Progenitor cell of endocrine pancreas (in vitro differentiated cells): ENCODE results near the gene ROCK2. TPM values are rescaled to one million over a fixed set of nuclear protein-coding genes. Genes with fewer than 3 reads are reported as not detected.

Source experiments
- DNase-seq: peaks from one replicate; pipeline ENCODE4 v3.0.0; 2021; ENCODE audit warnings: low spot score; ENCODE audit not compliant: unreplicated experiment
- H3K27ac Mint-ChIP-seq: 2 replicates; pipeline ENCODE4 v1.8.0; 2021; ENCODE audit warnings: mild to moderate bottlenecking, moderate library complexity, mixed read lengths
- H3K27me3 Mint-ChIP-seq: 2 replicates; pipeline ENCODE4 v1.8.0; 2021; ENCODE audit warnings: mixed read lengths
- H3K36me3 Mint-ChIP-seq: 2 replicates; pipeline ENCODE4 v1.8.0; 2022; ENCODE audit warnings: mixed read lengths; ENCODE audit not compliant: insufficient read depth
- H3K4me1 Mint-ChIP-seq: 2 replicates; pipeline ENCODE4 v1.8.0; 2021; ENCODE audit warnings: low read depth, mixed read lengths
- H3K4me3 Mint-ChIP-seq: 2 replicates; pipeline ENCODE4 v1.8.0; 2021; ENCODE audit warnings: low read depth, mild to moderate bottlenecking, moderate library complexity, mixed read lengths
- H3K9me3 Mint-ChIP-seq: 2 replicates; pipeline ENCODE4 v1.8.0; 2021; ENCODE audit warnings: low read depth, mixed read lengths
- total RNA-seq: library from RNA; stranded (reverse); gene quantifications from 2 replicates; pipeline ENCODE4 v1.2.1, GENCODE V29; 2021
- TF ChIP-seq, protein P1 (sequence below): fragments of 200-600 bp; sonication (generic); IDR thresholded peaks from one replicate; pipeline ENCODE4 v1.5.0; 2021; ENCODE audit warnings: antibody characterized with exemption, mild to moderate bottlenecking; ENCODE audit not compliant: unreplicated experiment

The ROCK2 gene
- total RNA-seq, 1 donor from 2014 or later, result 43.8 TPM

DNA sequence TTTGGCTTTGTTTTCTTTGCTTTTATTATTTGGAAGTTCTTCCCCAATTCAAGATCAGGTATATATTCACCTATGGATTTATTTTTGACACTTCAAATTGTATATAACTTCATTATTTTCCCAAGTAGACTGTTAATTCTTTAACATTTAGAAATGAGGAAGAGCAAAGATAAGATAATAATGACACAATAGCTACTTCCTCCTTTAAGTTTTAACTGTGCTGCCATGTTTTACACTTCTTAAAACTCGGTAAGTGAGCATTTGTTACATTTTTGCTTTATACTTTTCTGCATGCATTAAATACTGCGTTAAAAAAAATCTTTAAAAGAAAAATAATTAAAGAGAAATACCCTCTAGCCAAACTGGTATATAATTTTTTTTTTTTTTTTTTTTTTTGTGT, 156.7 kb downstream of the ROCK2 start:
- Mint-ChIP-seq H3K4me3 (no peak overlapping the region), H3K4me1 (no peaks in the 10 kb centered on the region), H3K36me3 (peaks cover 11% of the 10 kb centered on the region), H3K9me3 (no peaks in the 10 kb centered on the region), H3K27me3 (no peaks in the 10 kb centered on the region), H3K27ac (no peak overlapping the region)
- TF ChIP-seq, protein P1, sequence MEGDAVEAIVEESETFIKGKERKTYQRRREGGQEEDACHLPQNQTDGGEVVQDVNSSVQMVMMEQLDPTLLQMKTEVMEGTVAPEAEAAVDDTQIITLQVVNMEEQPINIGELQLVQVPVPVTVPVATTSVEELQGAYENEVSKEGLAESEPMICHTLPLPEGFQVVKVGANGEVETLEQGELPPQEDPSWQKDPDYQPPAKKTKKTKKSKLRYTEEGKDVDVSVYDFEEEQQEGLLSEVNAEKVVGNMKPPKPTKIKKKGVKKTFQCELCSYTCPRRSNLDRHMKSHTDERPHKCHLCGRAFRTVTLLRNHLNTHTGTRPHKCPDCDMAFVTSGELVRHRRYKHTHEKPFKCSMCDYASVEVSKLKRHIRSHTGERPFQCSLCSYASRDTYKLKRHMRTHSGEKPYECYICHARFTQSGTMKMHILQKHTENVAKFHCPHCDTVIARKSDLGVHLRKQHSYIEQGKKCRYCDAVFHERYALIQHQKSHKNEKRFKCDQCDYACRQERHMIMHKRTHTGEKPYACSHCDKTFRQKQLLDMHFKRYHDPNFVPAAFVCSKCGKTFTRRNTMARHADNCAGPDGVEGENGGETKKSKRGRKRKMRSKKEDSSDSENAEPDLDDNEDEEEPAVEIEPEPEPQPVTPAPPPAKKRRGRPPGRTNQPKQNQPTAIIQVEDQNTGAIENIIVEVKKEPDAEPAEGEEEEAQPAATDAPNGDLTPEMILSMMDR, result no peak
- DNase-seq, result no peak

DNA sequence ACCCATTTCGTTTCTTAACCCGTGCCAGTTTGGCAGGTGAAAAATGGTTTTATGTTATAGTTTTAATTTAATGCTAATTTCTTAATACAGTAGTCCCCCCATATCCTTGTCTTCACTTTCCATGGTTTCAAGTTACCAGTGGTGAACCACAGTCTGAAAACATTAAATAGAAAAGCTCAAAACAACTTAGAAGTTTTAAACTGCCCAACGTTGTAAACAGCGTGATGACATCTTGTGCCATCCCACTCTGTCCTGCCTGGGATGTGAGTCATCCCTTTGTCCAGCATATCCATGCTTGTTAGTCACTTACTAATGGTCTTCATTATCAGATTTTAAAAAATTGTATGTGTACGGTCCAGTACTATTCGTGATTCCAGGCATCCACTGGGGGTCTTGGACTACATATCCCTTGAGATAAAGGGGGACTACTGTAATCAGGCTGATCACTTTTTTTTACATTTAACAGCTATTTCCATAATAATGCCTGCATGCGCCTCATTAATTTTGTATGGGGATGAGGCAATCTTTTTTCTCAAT, 157.3 kb downstream of the ROCK2 start:
- DNase-seq, result no peak
- Mint-ChIP-seq H3K9me3 (no peaks in the 10 kb centered on the region), H3K27ac (no peak overlapping the region), H3K4me1 (no peaks in the 10 kb centered on the region), H3K4me3 (no peak overlapping the region), H3K36me3 (peaks cover 11% of the 10 kb centered on the region), H3K27me3 (no peaks in the 10 kb centered on the region)
- TF ChIP-seq, protein P1, result no peak

DNA sequence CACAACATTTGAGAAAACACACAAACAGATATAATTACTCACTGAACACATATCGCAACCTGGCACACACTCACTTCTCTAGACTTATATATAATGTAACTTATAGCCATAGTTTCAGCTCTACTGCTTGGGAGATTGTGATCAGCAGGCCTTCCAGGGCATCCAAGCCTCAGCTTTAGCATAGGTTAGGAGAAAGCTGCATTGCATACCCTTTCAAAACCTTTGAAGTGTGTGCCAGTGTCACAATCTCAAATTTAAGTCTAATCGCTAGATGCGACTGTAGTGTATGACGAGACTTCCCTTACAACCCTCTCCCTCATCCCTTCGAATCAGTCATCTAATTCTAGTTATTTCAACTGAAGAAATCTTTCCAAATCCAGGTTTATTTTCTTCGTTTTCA, 158.3 kb downstream of the ROCK2 start:
- DNase-seq, result no peak
- Mint-ChIP-seq H3K9me3 (no peaks in the 10 kb centered on the region), H3K36me3 (peaks cover 11% of the 10 kb centered on the region), H3K27ac (no peak overlapping the region), H3K4me3 (no peak overlapping the region), H3K4me1 (no peaks in the 10 kb centered on the region), H3K27me3 (no peaks in the 10 kb centered on the region)
- TF ChIP-seq, protein P1, result no peak

DNA sequence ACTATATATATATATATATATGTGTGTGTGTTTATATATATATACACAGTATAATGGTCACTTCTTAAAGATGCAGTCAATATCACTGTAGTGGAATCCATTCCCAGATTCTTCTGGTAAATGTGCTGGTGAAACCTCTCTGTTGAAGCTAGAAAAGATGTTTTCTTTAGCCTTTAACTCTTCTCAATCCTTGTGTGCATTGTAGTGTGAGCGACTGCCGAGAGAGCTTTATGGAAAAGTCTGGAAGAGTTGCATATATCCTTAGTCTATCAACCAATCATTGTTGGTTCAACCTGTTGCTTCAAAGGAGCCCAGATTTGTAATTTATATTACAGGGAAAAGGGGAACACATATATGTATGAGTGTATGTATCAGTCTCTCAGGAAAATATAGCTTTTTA, 161.5 kb downstream of the ROCK2 start:
- Mint-ChIP-seq H3K27me3 (no peaks in the 10 kb centered on the region), H3K36me3 (peaks cover 3% of the 10 kb centered on the region), H3K27ac (no peak overlapping the region), H3K4me3 (no peak overlapping the region), H3K4me1 (no peaks in the 10 kb centered on the region), H3K9me3 (no peaks in the 10 kb centered on the region)
- DNase-seq, result no peak
- TF ChIP-seq, protein P1, result no peak

DNA sequence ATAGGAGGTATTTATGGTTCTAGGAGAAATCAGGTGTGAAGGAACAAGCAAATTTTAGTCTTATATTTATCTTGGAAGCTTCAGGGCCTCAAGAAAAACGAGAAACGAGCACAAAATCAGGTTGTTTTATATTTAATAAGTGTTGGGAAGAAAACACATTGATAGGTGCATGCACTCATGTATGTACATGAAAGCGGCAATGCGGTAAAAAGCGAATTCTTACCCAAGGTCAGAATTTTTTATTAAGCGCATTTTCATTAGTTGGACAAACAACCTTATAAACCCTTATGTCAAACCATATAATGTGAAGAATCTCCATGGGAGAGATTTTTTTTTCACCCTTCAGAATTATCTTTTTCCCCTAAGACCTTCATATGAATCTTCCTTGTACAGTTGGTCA, 163.8 kb downstream of the ROCK2 start:
- TF ChIP-seq, protein P1, result no peak
- Mint-ChIP-seq H3K9me3 (no peaks in the 10 kb centered on the region), H3K27me3 (no peaks in the 10 kb centered on the region), H3K27ac (no peak overlapping the region), H3K4me3 (no peak overlapping the region), H3K4me1 (no peaks in the 10 kb centered on the region), H3K36me3 (peaks cover 4% of the 10 kb centered on the region)
- DNase-seq, result no peak
